Mesenteric fat pad (tissue), 1 donor: Measurements from ENCODE around the gene C11orf52. TPM values are rescaled to one million over a fixed set of nuclear protein-coding genes. Genes with fewer than 3 reads are reported as not detected.

Source experiments
- DNase-seq: peaks from one replicate; pipeline ENCODE4 v3.0.0-alpha.2; 2020; ENCODE audit warnings: low spot score
- total RNA-seq: library from RNA; stranded (reverse); fragmentation: NEBNext Ultra II Directional; extraction: Animal tissue kit (Norgen Biotek cat#: 25700); gene quantifications from one replicate; pipeline ENCODE4 v1.2.1, GENCODE V29; 2021
- donor health status: DM: yes; HTN: yes; CAD: no.

C11orf52 gene
- total RNA-seq, 1 donor from 2014 or later = 3.1 TPM

- DNase-seq = no peak
Measured at GRCh38 chr11:111937844-111938243, 19.1 kb downstream of the C11orf52 start.

DNA sequence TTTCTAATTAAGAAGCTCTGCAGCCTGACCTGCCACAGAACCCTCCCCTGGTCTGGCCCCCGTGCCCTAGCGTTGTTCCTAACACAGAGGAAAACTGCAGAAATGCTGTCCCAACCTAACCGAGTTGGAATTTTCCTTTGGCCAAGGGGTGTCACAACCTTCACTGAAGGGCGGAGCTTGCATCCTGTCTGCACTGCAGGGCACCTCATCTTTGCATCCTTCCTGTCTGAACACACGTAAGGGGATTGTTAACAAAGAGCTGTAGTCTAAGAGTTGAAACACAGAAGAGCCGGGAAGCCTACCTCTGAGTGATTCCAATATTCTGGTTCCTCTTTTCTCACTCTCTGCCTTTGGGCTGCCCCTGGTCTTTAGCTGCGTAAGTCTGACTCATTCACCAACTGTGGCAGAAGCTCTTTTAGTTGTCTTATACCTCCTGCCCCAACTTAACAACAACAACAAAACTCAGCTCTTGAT is 20.0 kb downstream of the C11orf52 start:
- DNase-seq = no peak

DNA sequence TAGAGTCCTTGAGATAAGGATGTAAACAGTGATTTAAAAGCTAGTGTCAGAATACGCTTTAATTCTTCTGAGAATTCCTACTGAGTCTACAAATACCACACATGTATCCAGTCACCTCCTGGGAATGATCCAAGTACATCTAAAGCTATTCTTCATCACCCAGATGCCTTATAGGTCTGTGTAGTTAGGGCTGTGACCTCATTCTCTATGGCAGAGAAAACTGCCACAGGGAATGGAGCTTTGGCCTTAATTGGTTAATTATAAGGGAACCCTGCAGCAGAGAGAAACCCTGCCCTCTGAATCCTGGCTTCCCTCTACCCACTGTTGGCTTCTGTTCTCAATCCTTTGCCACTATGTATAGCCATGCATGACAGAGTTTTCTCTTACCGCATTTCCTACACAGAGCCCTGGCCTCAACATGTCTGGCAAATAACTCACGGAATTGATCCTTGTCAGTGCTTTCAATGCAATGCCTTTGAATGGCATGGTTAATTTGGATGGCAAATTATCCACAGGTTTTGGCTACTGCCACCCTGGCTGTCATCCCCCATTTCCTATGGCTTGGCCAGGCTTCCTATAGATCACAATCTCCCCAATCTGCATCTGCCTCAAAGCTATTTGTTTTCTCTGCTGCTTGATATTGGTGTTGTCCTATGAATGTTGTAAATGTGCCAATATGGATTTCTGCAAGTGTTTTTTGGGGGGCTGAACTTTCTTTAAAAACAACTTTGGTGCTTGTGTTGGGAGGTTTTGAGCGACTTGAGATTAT is 21.3 kb downstream of the C11orf52 start:
- no peak for DNase-seq

DNA sequence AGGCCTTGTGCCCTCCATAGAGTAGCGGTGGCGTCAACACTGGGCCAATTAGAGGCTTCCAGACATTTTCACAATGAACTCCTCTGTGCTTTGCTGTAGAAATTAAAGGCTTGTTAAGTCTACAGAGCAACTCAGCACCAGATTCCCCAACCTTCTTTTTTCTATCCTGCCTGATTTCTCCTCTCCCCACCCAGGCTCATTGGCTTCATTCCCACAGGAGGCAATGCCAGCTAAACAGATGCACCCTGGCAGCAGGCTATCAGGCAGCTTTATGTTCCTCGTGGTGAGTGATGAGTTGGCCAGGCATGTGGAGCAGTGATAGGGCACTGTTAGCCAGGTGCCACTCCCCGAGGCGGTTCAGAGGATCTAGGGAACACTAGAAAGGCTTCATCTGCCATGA is 23.2 kb downstream of the C11orf52 start:
- no peak for DNase-seq

GRCh38 chr11:111942829-111943228 is 24.1 kb downstream of the C11orf52 start:
- no peak for DNase-seq

GRCh38 chr11:111944139-111944538 is 25.4 kb downstream of the C11orf52 start:
- no peak for DNase-seq

DNA sequence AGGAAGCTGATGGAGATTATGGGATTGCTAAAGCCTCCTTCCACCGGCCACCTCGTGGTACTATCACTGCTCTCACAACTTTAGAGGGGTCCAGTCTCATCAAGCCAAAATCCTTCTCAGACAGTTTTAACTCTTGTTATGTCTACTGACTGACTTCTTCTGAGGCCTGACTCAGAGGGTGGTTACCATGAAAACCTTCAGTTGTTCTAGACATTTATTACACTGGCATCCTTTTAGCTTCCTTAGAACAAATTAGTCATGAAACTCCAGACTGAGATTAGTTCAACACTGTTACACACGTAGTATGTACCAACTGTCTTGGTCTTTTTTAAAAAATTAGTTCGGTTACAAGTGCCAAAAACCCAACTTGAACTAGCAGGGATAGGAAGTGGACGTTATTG is 25.9 kb downstream of the C11orf52 start:
- DNase-seq = no peak

GRCh38 chr11:111945198-111945597 is 26.5 kb downstream of the C11orf52 start:
- DNase-seq = no peak

DNA sequence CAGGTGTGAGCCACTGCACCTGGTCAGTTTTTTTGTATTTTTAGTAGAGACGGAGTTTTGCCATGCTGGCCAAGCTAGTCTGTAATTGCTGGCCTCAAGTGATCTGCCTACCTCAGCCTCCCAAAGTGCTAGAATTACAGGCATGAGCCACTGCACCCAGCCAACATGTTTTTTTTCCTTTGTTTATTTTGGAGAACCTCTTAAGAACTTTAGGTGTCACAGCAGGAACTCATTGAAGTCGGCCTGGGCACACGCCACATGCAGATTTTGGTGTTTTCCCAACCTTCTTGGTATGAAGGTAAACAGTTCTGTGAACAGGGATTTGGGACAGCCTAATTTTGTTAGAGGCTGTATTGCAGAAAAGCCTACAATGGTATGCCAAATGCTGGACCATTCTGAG is 27.8 kb downstream of the C11orf52 start:
- DNase-seq = no peak

DNA sequence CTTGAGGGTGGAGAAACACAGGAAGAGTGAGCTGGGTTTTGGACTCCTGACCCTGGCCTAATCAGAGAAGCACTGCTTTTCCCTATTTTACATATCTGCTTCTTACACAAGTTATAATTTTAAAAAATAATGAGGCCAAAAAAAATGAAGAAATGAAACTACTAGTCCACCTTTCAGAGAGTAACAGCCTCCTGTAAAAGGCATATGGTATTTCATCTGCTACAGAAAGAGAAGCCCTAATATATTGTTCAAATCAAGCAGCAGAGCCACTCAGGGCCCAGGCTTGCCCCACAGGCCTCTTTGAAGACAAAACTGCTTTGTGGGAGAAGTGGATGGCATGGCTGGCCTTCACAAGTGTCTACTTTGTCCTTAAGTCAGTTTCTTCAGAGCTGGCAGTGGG is 28.4 kb downstream of the C11orf52 start:
- no peak for DNase-seq

DNA sequence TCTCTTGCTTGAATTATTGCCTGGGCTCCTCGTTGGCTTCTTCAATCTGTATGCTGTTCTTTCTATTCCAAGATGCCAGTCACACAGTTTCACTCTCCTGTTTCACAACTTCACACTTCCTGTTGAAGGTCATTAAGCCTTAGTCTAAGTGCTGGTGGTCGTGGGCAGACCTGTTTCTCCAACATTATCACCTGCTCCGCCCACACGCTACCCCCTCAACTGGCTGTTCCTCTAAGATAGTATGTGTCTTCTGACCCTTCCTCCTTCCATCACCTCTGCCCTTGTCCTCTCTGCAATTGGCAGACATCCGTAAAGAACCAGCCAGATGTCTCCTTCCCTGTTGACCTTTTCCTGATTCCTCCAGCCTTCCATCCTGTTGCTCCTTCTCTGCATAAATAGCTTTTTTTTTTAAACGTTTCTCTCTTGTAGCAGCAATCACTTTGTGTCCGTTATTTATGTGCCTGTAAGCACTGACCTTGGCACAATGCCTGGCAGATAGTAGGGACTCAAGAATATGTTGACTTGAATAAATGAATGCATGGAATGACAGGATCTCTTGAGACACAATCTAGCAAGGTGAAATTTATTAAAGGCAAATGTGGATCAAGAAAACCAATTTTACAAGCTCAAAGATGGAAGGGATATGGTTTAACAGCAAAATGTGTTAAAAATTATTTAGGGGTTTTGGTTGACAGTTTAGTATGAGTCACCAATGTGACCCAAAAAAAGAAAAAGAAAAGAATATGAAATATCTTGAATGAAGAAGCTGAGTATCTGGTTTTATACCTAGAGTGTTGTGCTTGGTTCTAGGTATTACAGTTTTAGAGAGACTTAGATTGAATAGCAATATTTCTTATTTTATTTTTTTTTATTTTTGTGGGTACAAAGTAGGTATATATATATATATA is 31.1 kb downstream of the C11orf52 start:
- no peak for DNase-seq

- no peak for DNase-seq
Measured at GRCh38 chr11:111951565-111951964, 32.9 kb downstream of the C11orf52 start.

- no peak for DNase-seq
Measured at GRCh38 chr11:111954154-111954553, 35.4 kb downstream of the C11orf52 start.

DNA sequence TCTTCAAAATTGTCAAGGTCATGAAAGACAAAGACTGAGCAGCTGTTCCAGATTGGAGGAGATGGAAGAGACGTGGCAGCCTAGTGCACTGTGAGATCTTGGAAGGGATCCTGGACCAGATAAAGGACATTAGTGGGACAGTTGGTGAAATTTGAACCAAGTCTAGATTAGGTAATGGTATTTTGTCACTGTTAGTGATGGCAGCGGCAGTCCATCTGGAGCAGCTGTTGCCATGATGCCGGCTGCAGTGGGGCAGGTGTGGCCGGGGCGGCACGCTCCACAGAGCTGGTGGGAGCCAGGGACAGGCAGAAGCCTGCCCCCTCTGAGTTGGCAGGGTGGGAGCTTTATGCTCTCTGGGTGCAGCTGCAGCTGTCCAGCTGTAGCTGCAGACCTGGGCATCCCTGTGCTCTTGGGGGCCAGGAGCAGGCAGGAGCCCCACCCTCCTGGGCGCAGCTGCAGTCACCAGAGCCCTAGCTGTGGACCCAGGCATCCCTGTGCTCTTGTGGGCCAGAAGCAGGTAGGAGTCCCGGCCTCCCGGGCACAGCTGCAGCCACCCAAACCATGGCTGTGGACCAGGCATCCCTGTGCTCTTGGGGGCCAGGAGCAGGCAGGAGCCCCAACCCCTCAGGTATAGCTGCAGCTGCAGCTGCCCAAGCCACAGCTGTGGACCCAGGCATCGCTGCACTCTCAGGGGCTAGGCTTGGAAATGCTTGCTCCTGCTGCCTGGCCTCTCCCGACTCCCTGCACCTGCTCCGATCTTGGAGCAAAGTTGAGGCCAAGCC is 39.1 kb downstream of the C11orf52 start:
- no peak for DNase-seq

DNA sequence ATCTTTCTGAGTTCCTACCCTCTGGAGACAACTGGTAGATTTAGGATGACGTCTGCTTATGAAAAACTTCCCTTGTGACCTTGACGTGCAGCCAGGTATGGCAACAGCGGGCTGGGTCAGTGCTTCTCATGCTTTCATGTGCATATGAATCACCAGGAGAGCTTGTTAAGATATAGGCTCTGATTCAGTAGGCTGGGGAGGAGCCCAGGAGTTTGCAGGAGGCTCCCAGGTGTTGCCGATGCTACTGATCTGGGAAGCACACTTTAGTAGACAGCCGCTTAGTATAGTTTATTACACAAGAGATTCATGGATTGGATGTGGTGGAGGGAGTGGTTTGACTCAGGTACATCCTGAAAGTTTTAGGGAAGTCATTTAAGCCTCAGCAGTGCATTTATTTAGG is 42.2 kb downstream of the C11orf52 start:
- no peak for DNase-seq

GRCh38 chr11:111961389-111962300 is 42.9 kb downstream of the C11orf52 start:
- no peak for DNase-seq

DNA sequence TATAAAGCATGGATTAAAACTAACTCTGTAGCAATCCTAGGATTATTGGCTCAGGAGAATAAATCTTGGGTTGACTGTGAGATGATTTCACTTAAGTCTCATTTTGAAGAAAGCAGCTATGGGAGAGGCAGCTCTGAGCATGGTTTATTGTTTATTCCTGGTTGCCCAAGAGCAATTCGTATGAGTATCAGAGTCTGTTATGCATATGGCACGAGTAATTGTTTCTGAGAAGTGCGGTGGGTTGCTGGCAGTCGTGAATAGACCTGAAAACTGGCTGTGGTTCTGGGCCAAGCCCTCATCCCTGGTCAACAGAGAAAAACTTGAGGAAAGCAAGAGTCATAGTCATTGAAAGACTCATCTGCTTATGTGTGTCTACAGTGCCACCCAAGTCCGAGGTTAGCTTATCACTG is 45.2 kb downstream of the C11orf52 start:
- no peak for DNase-seq

GRCh38 chr11:111966678-111967077 is 48.0 kb downstream of the C11orf52 start:
- DNase-seq = no peak

DNA sequence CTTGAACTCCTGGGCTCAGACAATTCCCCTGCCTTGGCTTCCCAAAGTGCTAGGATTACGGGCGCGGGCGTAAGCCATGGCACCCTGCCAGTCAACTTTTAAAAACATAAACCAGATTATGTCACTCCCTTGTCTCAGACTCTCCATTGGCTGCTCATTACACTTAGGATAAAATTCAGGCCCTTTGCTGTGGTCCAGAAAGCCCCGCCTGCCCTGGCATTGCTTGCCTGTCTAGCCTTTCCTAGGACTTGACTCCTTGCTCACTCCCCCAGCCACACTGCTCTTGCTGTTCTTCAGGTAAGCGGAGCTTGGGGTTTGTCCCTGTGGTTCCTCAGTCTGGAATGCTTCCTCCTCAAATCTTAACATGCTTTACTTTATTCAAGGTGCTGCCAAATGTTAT is 48.9 kb downstream of the C11orf52 start:
- no peak for DNase-seq

GRCh38 chr11:111969344-111969743 is 50.6 kb downstream of the C11orf52 start:
- DNase-seq = no peak
